Adrenal gland (tissue), 12 donors: Measurements from ENCODE around the gene MARK1. TPM values are rescaled to one million over a fixed set of nuclear protein-coding genes. Genes with fewer than 3 reads are reported as not detected.

Experiments used
- DNase-seq, 7 donors: peaks; one replicate each; pipeline ENCODE4 v3.0.0-alpha.2; 2019 to 2020
- H3K27ac ChIP-seq, 5 donors: fragments of 200-600 bp; sonication (generic) in 4 of 5; 1 replicate in 3 of 5; 2 replicates in 2 of 5; pipeline versions ENCODE4 v1.5.1 to v1.8.0; 2016 to 2020; ENCODE audit warnings: mild to moderate bottlenecking in 1 of 5
- H3K27me3 ChIP-seq: fragments of 200-600 bp; 2 replicates; pipeline ENCODE4 v1.8.0; 2021
- H3K36me3 ChIP-seq, 2 donors: fragments of 200-600 bp; replicated peaks in 1 of 2; 1 replicate in 1 of 2; 2 replicates in 1 of 2; pipeline versions ENCODE4 v1.5.1 to v1.8.0; 2018 to 2022
- H3K4me1 ChIP-seq, 2 donors: fragments of 200-600 bp; replicated peaks in 1 of 2; 1 replicate in 1 of 2; 2 replicates in 1 of 2; pipeline versions ENCODE4 v1.5.1 to v1.8.0; 2018 to 2021
- H3K4me3 ChIP-seq, 4 donors: fragments of 200-600 bp; sonication (generic) in 3 of 4; one replicate each; pipeline ENCODE4 v1.5.1; 2016 to 2018
- H3K9me3 ChIP-seq, 3 donors: fragments of 200-600 bp; sonication (generic) in 1 of 3; replicated peaks in 1 of 3; 1 replicate in 2 of 3; 2 replicates in 1 of 3; pipeline versions ENCODE4 v1.5.1 to v1.8.0; 2016 to 2021
- CTCF ChIP-seq, 6 experiments: fragments of 450-650 bp in 4 of 6; fragments of 200-600 bp in 2 of 6; sonication (generic) in 1 of 6; IDR thresholded peaks; 1 replicate in 5 of 6; 2 replicates in 1 of 6; pipeline versions ENCODE4 v1.5.1 to v1.8.0; 2016 to 2021; ENCODE audit warnings: antibody characterized with exemption in 6 of 6, mild to moderate bottlenecking in 2 of 6, moderate library complexity in 1 of 6
- POLR2A ChIP-seq, 2 donors: fragments of 450-650 bp; IDR thresholded peaks; one replicate each; pipeline ENCODE4 v1.6.1; 2017; ENCODE audit warnings: antibody characterized with exemption in 2 of 2, mild to moderate bottlenecking in 2 of 2, moderate library complexity in 1 of 2
- WGBS, 4 donors: extraction: QIAGEN DNeasy Blood & Tissue Kit in 2 of 4; methylation state at CpG; one replicate each; pipeline versions ENCODE4 v1.1.5 to v1.1.7; 2013 to 2017; 5-methylcytosine and 5-hydroxymethylcytosine counted together
- intact Hi-C, 2 donors: fragments of 100-400 bp; cut with DNase I; formaldehyde crosslinking; loops; one replicate each; pipeline versions ENCODE4 v1.14.1 to v1.15.0; 2022 to 2023
- polyA plus RNA-seq, 3 donors: library from polyadenylated mRNA; stranded (reverse); fragments of 200-250 nt in 2 of 3; fragments of 350-450 nt in 1 of 3; fragmentation: Illumina TruSeq in 1 of 3; extraction: RNeasy Lipid Tissue Mini Kit (QIAGEN cat#74804) in 1 of 3; gene quantifications; one replicate each; pipeline ENCODE4 v1.2.3, GENCODE V29; 2013 to 2014
- total RNA-seq, 9 donors: library from RNA; depleted of rRNA in 4 of 9; stranded (reverse); fragments of >200 nt in 4 of 9; fragments of 120-200 nt in 1 of 9; fragmentation: NEBNext Ultra II Directional in 1 of 9; extraction: Animal tissue kit (Norgen Biotek cat#: 25700) in 1 of 9; gene quantifications; one replicate each; pipeline versions ENCODE4 v1.1.0 to v1.2.4, GENCODE V29; 2013 to 2023
- donor health status: healthy with polysubstance abuse.
- donor health status: Bipolar disorder and iron deficiency.
- donor health status: DM: yes; HTN: yes; CAD: no.
- donor health status: DM: no; HTN: no; CAD: no.
- donor health status: DM: no; HTN: no; CAD: no.
- donor health status: DM: yes; HTN: yes; CAD: no.

The MARK1 gene
- total and polyA plus RNA-seq, 12 donors = 1.7 to 9.1 (median 3.9) TPM

GRCh38 chr1:220577926-220578325, 50.0 kb downstream of the MARK1 start:
- 49 to 98% (median 93%) methylated on average over 1 of the region's 1 CpG for WGBS, 4 donors

GRCh38 chr1:220579317-220579716, 51.4 kb downstream of the MARK1 start:
- H3K9me3 ChIP-seq = no peaks in the 10 kb centered on the region

More at GRCh38 chr1:220577926-220578325, 50.0 kb downstream of the MARK1 start:
- Histone ChIP-seq H3K4me3 (no peak overlapping the region), H3K36me3 (no peaks in the 10 kb centered on the region), H3K9me3 (peaks cover 0 to 11% (median 0%) of the 10 kb centered on the region in 3 donors), H3K4me1 (peaks cover 0 to 9% of the 10 kb centered on the region in 2 donors), H3K27me3 (no peaks in the 10 kb centered on the region), H3K27ac (no peak overlapping the region)
- intact Hi-C loops = no loop called here
- TF ChIP-seq CTCF (IDR thresholded peaks at IDR 0.05) (no peak), POLR2A (IDR thresholded peaks at IDR 0.05) (no peak)
- DNase-seq = no peak

DNA sequence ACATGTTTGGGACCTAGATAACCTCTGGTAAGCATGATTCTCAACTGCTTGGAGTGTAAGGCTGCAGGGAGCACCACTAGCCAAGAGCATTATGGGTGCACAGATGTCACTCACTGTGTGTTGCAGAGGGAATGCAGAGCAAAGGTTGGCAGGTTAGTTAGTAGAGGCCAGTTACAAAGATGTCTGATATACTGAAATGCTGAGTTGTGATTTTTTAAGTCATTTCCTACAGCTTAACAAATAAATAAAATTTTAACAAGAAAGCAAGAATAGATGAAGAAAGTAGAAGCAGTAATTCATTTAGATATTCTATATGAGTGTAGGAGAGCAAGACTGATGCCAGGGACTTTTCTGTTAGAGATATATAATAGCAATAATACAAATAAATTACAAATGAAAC, 64.8 kb downstream of the MARK1 start:
- Histone ChIP-seq H3K27me3 (no peaks in the 10 kb centered on the region), H3K4me1 (no peaks in the 10 kb centered on the region), H3K36me3 (no peaks in the 10 kb centered on the region), H3K27ac (no peak overlapping the region), H3K4me3 (no peak overlapping the region), H3K9me3 (no peaks in the 10 kb centered on the region)
- DNase-seq = no peak
- no peak for TF ChIP-seq POLR2A (IDR thresholded peaks at IDR 0.05)
- TF ChIP-seq CTCF (IDR thresholded peaks at IDR 0.05) = no peak
- intact Hi-C loops = no loop called here

More at GRCh38 chr1:220579317-220579716, 51.4 kb downstream of the MARK1 start:
- no peak for TF ChIP-seq POLR2A (IDR thresholded peaks at IDR 0.05)
- no peak for TF ChIP-seq CTCF (IDR thresholded peaks at IDR 0.05)
- intact Hi-C loops = no loop called here
- Histone ChIP-seq H3K27me3 (no peaks in the 10 kb centered on the region), H3K36me3 (no peaks in the 10 kb centered on the region), H3K27ac (no peak overlapping the region), H3K4me3 (no peak overlapping the region), H3K4me1 (peaks cover 0 to 9% of the 10 kb centered on the region in 2 donors)
- no peak for DNase-seq
- WGBS, 4 donors = 90 to 94% (median 92%) methylated on average over 6 of the region's 6 CpGs

GRCh38 chr1:220594356-220594755, 66.4 kb downstream of the MARK1 start:
- DNase-seq = no peak
- H3K36me3 ChIP-seq = no peaks in the 10 kb centered on the region
- no peaks in the 10 kb centered on the region for H3K9me3 ChIP-seq
- H3K4me3 ChIP-seq = no peak overlapping the region
- H3K27ac ChIP-seq = no peak overlapping the region
- TF ChIP-seq POLR2A (IDR thresholded peaks at IDR 0.05) (no peak), CTCF (IDR thresholded peaks at IDR 0.05) (no peak)
- intact Hi-C loops = no loop called here
- H3K4me1 ChIP-seq = no peaks in the 10 kb centered on the region
- no peaks in the 10 kb centered on the region for H3K27me3 ChIP-seq
- 87 to 94% (median 90%) methylated on average over 4 of the region's 4 CpGs for WGBS, 4 donors
